ENCODE data around the gene TRPM3. TPM values are rescaled to one million over a fixed set of nuclear protein-coding genes. Genes with fewer than 3 reads are reported as not detected.

Gene TRPM3
- total and polyA plus RNA-seq, 2 donors (not counting 1 experiment from before 2014, with no cell fraction given): not detected

- H3K4me1 Mint-ChIP-seq: no peaks in the 10 kb centered on the region
- no peak for TF ChIP-seq EZH2 (IDR thresholded peaks at IDR 0.05; ENCODE audit: borderline replicate concordance, insufficient read depth, low read depth, low read length, poor library complexity, severe bottlenecking)
- no peak for TF ChIP-seq CTCF (IDR thresholded peaks at IDR 0.05)
- POLR2A ChIA-PET: no interaction called here
- H3K9ac ChIP-seq (ENCODE audit: low read length): no peak overlapping the region
- H4K20me1 ChIP-seq (ENCODE audit: control insufficient read depth, insufficient read depth, low read length, poor library complexity, severe bottlenecking): no peaks in the 10 kb centered on the region
- no peak overlapping the region for H3K4me3 Mint-ChIP-seq
- ATAC-seq (ENCODE audit: low read depth) (no peak), DNase-seq (no peak)
- no peak overlapping the region for H3K27ac Mint-ChIP-seq
- no peaks in the 10 kb centered on the region for H3K79me2 ChIP-seq (ENCODE audit: control insufficient read depth, insufficient read depth, low read length)
- H3K36me3 ChIP-seq (replicated peaks in 1 of 2; ENCODE audit: control extremely low read depth in 1 of 2, control insufficient read depth in 1 of 2, extremely low read depth in 1 of 2, insufficient read depth in 2 of 2, low read length in 1 of 2): no peaks in the 10 kb centered on the region
- H3K9me3 Mint-ChIP-seq (ENCODE audit: insufficient read depth): no peaks in the 10 kb centered on the region
- no peaks in the 10 kb centered on the region for H3K27me3 Mint-ChIP-seq
- H3K27me3 ChIP-seq (replicated peaks in 1 of 4; ENCODE audit: control extremely low read depth in 1 of 4, control insufficient read depth in 3 of 4, insufficient read depth in 4 of 4, low read length in 3 of 4): no peaks in the 10 kb centered on the region
- H3K4me3 ChIP-seq (ENCODE audit: control extremely low read depth in 1 of 5, extremely low read depth in 1 of 5, insufficient read depth in 1 of 5, low read depth in 2 of 5, low read length in 4 of 5): no peak overlapping the region
- WGBS (ENCODE audit: insufficient coverage): no CpG with 5 or more reads among the region's 1 CpG
- CTCF ChIA-PET: no interaction called here
- no peak overlapping the region for H3K4me2 ChIP-seq (replicated peaks; ENCODE audit: low read depth, low read length, poor library complexity, severe bottlenecking)
- intact Hi-C loops (cut with micrococcal nuclease): no loop called here
- H3K4me1 ChIP-seq (ENCODE audit: control insufficient read depth in 2 of 2, insufficient read depth in 2 of 2, low read length in 2 of 2): no peaks in the 10 kb centered on the region
- H3K27ac ChIP-seq (ENCODE audit: low read length in 2 of 2): no peak overlapping the region
- no peak overlapping the region for H2AFZ ChIP-seq (ENCODE audit: insufficient read depth, low read depth, low read length, poor library complexity, severe bottlenecking)
- no peaks in the 10 kb centered on the region for H3K9me3 ChIP-seq (ENCODE audit: control extremely low read depth in 1 of 3, control insufficient read depth in 2 of 3, insufficient read depth in 1 of 3, low read length in 2 of 3)
Measured at GRCh38 chr9:70932097-70932496, 189.3 kb downstream of the TRPM3 start.

DNA sequence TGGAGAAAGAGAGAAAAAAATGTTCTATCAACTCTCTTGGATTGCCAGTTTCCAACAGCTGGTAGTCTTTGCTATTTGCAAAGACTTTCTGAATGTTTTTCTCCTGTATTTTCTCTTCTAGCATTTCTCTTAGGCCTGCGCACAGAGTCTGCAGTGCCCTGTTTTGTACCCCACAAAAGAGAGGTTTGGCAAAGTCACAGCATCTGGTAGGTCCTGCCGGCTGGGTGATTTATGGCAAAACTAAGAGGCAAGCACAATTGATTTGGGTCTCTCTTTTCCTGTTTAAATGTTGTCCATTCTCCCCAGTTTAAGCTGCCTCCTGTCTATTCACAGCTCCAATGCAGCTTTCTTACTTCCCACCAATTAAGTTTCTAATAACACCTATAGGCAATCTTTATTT lies 193.9 kb downstream of the TRPM3 start:
- Histone ChIP-seq H3K79me2 (ENCODE audit: control insufficient read depth, insufficient read depth, low read length) (no peaks in the 10 kb centered on the region), H3K4me3 (ENCODE audit: control extremely low read depth in 1 of 5, extremely low read depth in 1 of 5, insufficient read depth in 1 of 5, low read depth in 2 of 5, low read length in 4 of 5) (no peak overlapping the region), H3K4me2 (replicated peaks; ENCODE audit: low read depth, low read length, poor library complexity, severe bottlenecking) (no peak overlapping the region), H2AFZ (ENCODE audit: insufficient read depth, low read depth, low read length, poor library complexity, severe bottlenecking) (no peak overlapping the region), H3K27ac (ENCODE audit: low read length in 2 of 2) (no peak overlapping the region), H3K27me3 (replicated peaks in 1 of 4; ENCODE audit: control extremely low read depth in 1 of 4, control insufficient read depth in 3 of 4, insufficient read depth in 4 of 4, low read length in 3 of 4) (no peaks in the 10 kb centered on the region), H3K9ac (ENCODE audit: low read length) (no peak overlapping the region), H4K20me1 (ENCODE audit: control insufficient read depth, insufficient read depth, low read length, poor library complexity, severe bottlenecking) (no peaks in the 10 kb centered on the region), H3K9me3 (ENCODE audit: control extremely low read depth in 1 of 3, control insufficient read depth in 2 of 3, insufficient read depth in 1 of 3, low read length in 2 of 3) (no peaks in the 10 kb centered on the region), H3K4me1 (ENCODE audit: control insufficient read depth in 2 of 2, insufficient read depth in 2 of 2, low read length in 2 of 2) (no peaks in the 10 kb centered on the region), H3K36me3 (replicated peaks in 1 of 2; ENCODE audit: control extremely low read depth in 1 of 2, control insufficient read depth in 1 of 2, extremely low read depth in 1 of 2, insufficient read depth in 2 of 2, low read length in 1 of 2) (no peaks in the 10 kb centered on the region)
- Mint-ChIP-seq H3K27me3 (no peaks in the 10 kb centered on the region), H3K4me3 (no peak overlapping the region), H3K4me1 (no peaks in the 10 kb centered on the region), H3K9me3 (ENCODE audit: insufficient read depth) (no peaks in the 10 kb centered on the region), H3K27ac (no peak overlapping the region)
- TF ChIP-seq EZH2 (IDR thresholded peaks at IDR 0.05; ENCODE audit: borderline replicate concordance, insufficient read depth, low read depth, low read length, poor library complexity, severe bottlenecking) (no peak), CTCF (IDR thresholded peaks at IDR 0.05) (no peak)
- intact Hi-C loops (cut with micrococcal nuclease): no loop called here
- POLR2A ChIA-PET: no interaction called here
- 14% methylated on average over 1 of the region's 2 CpGs for WGBS (ENCODE audit: insufficient coverage)
- CTCF ChIA-PET: no interaction called here
- ATAC-seq (ENCODE audit: low read depth) (no peak), DNase-seq (no peak)
